Lung (tissue), 12 donors: ENCODE data around the gene NFIA. TPM values are rescaled to one million over a fixed set of nuclear protein-coding genes. Genes with fewer than 3 reads are reported as not detected.
A peak's percentile ranks its signal among the peaks of the same experiment; 100 is the strongest.

Experiments
- ATAC-seq: fragments of 200-7000 bp; cut with Tn5 transposase; one replicate; pipeline ENCODE4 v1.9.1; 2020; ENCODE audit warnings: moderate number of reproducible peaks; ENCODE audit not compliant: insufficient read depth, low FRiP score
- DNase-seq, 3 donors: peaks; one replicate each; pipeline ENCODE4 v3.0.0-alpha.2; 2013 to 2017
- H3K27ac ChIP-seq, 2 donors: one replicate each; pipeline ENCODE4 v1.5.1; 2013; ENCODE audit warnings: mild to moderate bottlenecking in 2 of 2, moderate library complexity in 2 of 2, control low read depth in 1 of 2, inconsistent platforms in 1 of 2, low read depth in 1 of 2, low read length in 1 of 2
- H3K27me3 ChIP-seq, 3 donors: one replicate each; pipeline ENCODE4 v1.5.1; 2013; ENCODE audit warnings: low read length in 2 of 3; ENCODE audit not compliant: control insufficient read depth in 3 of 3, insufficient read depth in 3 of 3
- H3K36me3 ChIP-seq, 4 donors: one replicate each; pipeline ENCODE4 v1.5.1; 2013; ENCODE audit warnings: low read length in 4 of 4, mild to moderate bottlenecking in 1 of 4, moderate library complexity in 1 of 4; ENCODE audit not compliant: control insufficient read depth in 4 of 4, insufficient read depth in 4 of 4
- H3K4me1 ChIP-seq, 5 donors: one replicate each; pipeline ENCODE4 v1.5.1; 2013; ENCODE audit warnings: low read length in 5 of 5, mild to moderate bottlenecking in 2 of 5, moderate library complexity in 1 of 5; ENCODE audit not compliant: control insufficient read depth in 5 of 5, insufficient read depth in 5 of 5
- H3K4me3 ChIP-seq: one replicate; pipeline ENCODE4 v1.5.1; 2013; ENCODE audit warnings: mild to moderate bottlenecking, control low read depth, moderate library complexity
- H3K9ac ChIP-seq, 2 donors: one replicate each; pipeline ENCODE4 v1.5.1; 2013; ENCODE audit warnings: low read length in 2 of 2, control low read depth in 1 of 2; ENCODE audit not compliant: insufficient read depth in 1 of 2
- H3K9me3 ChIP-seq, 4 donors: one replicate each; pipeline ENCODE4 v1.5.1; 2013; ENCODE audit warnings: low read length in 3 of 4, mild to moderate bottlenecking in 1 of 4, moderate library complexity in 1 of 4; ENCODE audit not compliant: control insufficient read depth in 4 of 4, insufficient read depth in 3 of 4
- WGBS, 2 donors: extraction: QIAGEN DNeasy Blood & Tissue Kit; methylation state at CpG; one replicate each; pipeline ENCODE4 v1.1.7; 2013; 5-methylcytosine and 5-hydroxymethylcytosine counted together
- polyA plus RNA-seq, 2 donors: library from polyadenylated mRNA; stranded (reverse); fragments of 200-250 nt; gene quantifications; one replicate each; pipeline ENCODE4 v1.2.1, GENCODE V29; 2013
- total RNA-seq, 2 donors: library from RNA; depleted of rRNA in 1 of 2; stranded (reverse); fragments of >200 nt in 1 of 2; gene quantifications; one replicate each; pipeline ENCODE4 v1.2.1, GENCODE V29; 2014 to 2021
- TF ChIP-seq, protein P1 (sequence below): IDR thresholded peaks from 2 replicates; pipeline ENCODE4 v1.5.1; 2012; ENCODE audit warnings: mild to moderate bottlenecking; ENCODE audit errors: control extremely low read depth, extremely low read depth
- donor health status: control.
- donor health status: control.
- donor health status: Bipolar disorder and iron deficiency.
- donor health status: healthy.
- donor health status: DM: yes; HTN: yes; CAD: no.

NFIA gene
- total and polyA plus RNA-seq, 4 donors, result 3.0 to 63.4 (median 34.2) TPM

DNA sequence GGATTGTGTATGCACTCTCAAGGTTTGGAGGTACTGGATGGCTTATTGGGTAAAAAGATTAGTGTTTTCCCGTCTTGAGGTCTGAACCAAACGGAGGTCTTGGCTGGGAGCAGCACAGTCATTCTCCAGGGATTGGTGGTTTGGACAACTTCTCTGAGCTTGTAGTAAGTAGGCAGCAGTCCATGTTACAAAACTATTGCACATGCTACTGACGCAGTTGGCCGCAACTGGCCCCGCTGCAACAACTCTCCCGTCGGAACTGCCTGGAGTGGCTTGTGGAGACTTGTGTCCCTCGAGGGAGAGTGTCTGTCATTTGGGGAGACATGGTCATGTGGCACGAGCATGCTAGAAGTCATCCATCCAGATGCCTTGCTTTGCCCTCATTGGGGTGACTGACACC, 366.6 kb downstream of the NFIA start:
- DNase-seq (no peak), ATAC-seq (no peak)
- 83 to 89% methylated on average over 9 of the region's 9 CpGs for WGBS, 2 donors
- peak overlapping the region; percentile 49 to 89 for H3K27ac ChIP-seq
- no peak overlapping the region for H3K4me3 ChIP-seq
- no peaks in the 10 kb centered on the region for H3K36me3 ChIP-seq
- H3K9me3 ChIP-seq, result no peaks in the 10 kb centered on the region
- TF ChIP-seq, protein P1, sequence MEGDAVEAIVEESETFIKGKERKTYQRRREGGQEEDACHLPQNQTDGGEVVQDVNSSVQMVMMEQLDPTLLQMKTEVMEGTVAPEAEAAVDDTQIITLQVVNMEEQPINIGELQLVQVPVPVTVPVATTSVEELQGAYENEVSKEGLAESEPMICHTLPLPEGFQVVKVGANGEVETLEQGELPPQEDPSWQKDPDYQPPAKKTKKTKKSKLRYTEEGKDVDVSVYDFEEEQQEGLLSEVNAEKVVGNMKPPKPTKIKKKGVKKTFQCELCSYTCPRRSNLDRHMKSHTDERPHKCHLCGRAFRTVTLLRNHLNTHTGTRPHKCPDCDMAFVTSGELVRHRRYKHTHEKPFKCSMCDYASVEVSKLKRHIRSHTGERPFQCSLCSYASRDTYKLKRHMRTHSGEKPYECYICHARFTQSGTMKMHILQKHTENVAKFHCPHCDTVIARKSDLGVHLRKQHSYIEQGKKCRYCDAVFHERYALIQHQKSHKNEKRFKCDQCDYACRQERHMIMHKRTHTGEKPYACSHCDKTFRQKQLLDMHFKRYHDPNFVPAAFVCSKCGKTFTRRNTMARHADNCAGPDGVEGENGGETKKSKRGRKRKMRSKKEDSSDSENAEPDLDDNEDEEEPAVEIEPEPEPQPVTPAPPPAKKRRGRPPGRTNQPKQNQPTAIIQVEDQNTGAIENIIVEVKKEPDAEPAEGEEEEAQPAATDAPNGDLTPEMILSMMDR, result no peak
- no peaks in the 10 kb centered on the region for H3K27me3 ChIP-seq
- peaks cover 11 to 63% (median 37%) of the 10 kb centered on the region in 5 donors for H3K4me1 ChIP-seq
- H3K9ac ChIP-seq, result no peak overlapping the region

DNA sequence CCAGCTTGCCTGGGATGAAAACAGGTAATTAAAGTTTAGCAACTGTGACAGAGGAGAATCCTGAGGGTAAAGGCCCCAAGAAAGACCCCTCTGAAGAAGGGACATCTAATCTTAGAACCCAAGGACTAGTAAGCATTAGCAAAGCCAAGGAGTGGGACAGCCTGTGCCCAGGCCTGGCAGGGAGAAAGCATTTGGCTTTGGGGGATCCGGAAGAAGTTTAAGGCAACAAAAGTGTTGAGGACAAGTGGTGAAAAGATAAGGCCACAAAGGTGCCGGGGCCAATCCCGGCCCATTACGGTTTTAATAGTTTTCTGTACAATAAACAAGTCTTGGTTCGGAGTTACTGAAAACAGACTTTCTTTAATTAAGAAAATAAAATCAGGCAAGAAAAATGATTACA, 367.0 kb downstream of the NFIA start:
- ATAC-seq, result no peak
- Histone ChIP-seq H3K4me1 (peaks cover 11 to 61% (median 37%) of the 10 kb centered on the region in 5 donors), H3K9ac (no peak overlapping the region), H3K4me3 (no peak overlapping the region), H3K9me3 (no peaks in the 10 kb centered on the region), H3K36me3 (no peaks in the 10 kb centered on the region), H3K27ac (peak overlapping the region; percentile 49 to 89), H3K27me3 (no peaks in the 10 kb centered on the region)
- WGBS, 2 donors, result 93% methylated on average over 5 of the region's 5 CpGs
- DNase-seq, result no peak
- TF ChIP-seq, protein P1, result no peak

DNA sequence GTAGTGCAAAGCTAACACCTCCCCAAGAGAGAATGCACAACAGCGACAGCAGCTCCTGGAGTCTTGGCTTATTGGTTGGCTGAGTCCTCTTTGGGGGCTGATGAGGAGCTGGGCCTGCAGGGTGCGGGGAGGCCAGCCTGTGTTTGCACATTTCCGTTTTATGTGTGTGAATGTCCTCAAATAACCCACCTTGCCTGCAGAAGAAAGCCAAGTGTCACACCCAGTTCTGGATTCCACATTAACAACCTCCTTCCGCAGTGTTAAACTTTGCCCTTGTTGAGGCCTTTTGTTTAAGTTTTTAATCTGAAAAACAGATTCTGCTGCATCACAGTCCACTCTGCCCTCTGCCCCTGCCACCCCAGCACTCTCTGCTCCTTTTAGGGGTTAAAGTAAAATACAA, 368.1 kb downstream of the NFIA start:
- Histone ChIP-seq H3K27me3 (no peaks in the 10 kb centered on the region), H3K4me3 (no peak overlapping the region), H3K9me3 (no peaks in the 10 kb centered on the region), H3K27ac (peak overlapping the region; percentile 6 to 89), H3K9ac (no peak overlapping the region), H3K36me3 (peaks cover 0 to 4% (median under 1%) of the 10 kb centered on the region in 4 donors), H3K4me1 (peaks cover 11 to 54% (median 31%) of the 10 kb centered on the region in 5 donors)
- WGBS, 2 donors, result 26 to 27% methylated on average over 4 of the region's 4 CpGs
- peak in 1 of 3 donors; percentile 62 for DNase-seq
- TF ChIP-seq, protein P1, result no peak
- ATAC-seq, result no peak
